WERI-Rb-1 (cell line): ENCODE results near the gene GPALPP1.
A peak's percentile ranks its signal among the peaks of the same experiment; 100 is the strongest.
"Not testable (repeated sequence)": the region's sequence is repeated elsewhere in the genome, so short reads cannot be mapped to it uniquely, and the experiment has no call there.

Source experiments
- DNase-seq: peaks from one replicate; pipeline ENCODE4 v3.0.0-alpha.2; 2020
- H3K27ac ChIP-seq: fragments of 250-450 bp; sonication (Bioruptor Pico); 2 replicates; pipeline ENCODE4 v1.5.1; 2020; ENCODE audit warnings: mild to moderate bottlenecking, moderate library complexity
- H3K27me3 ChIP-seq: fragments of 250-450 bp; sonication (Bioruptor Pico); 2 replicates; pipeline ENCODE4 v1.5.1; 2021; ENCODE audit warnings: mild to moderate bottlenecking, low read depth, moderate library complexity; ENCODE audit not compliant: insufficient read depth, severe bottlenecking
- H3K36me3 ChIP-seq: fragments of 250-450 bp; sonication (Bioruptor Pico); 2 replicates; pipeline ENCODE4 v1.5.1; 2020; ENCODE audit warnings: mild to moderate bottlenecking, moderate library complexity
- H3K4me3 ChIP-seq: 2 replicates; pipeline ENCODE4 v1.5.1; 2011; ENCODE audit warnings: low read depth, mild to moderate bottlenecking, control low read depth, low read length
- H3K9me3 ChIP-seq: fragments of 250-450 bp; sonication (Bioruptor Pico); 2 replicates; pipeline ENCODE4 v1.5.1; 2021; ENCODE audit warnings: mild to moderate bottlenecking, moderate library complexity; ENCODE audit not compliant: severe bottlenecking
- TF ChIP-seq, protein P1 (sequence below): IDR thresholded peaks from 2 replicates; pipeline ENCODE4 v1.5.1; 2011; ENCODE audit warnings: low read depth, mild to moderate bottlenecking, control low read depth, inconsistent platforms, low read length

Gene GPALPP1

DNA sequence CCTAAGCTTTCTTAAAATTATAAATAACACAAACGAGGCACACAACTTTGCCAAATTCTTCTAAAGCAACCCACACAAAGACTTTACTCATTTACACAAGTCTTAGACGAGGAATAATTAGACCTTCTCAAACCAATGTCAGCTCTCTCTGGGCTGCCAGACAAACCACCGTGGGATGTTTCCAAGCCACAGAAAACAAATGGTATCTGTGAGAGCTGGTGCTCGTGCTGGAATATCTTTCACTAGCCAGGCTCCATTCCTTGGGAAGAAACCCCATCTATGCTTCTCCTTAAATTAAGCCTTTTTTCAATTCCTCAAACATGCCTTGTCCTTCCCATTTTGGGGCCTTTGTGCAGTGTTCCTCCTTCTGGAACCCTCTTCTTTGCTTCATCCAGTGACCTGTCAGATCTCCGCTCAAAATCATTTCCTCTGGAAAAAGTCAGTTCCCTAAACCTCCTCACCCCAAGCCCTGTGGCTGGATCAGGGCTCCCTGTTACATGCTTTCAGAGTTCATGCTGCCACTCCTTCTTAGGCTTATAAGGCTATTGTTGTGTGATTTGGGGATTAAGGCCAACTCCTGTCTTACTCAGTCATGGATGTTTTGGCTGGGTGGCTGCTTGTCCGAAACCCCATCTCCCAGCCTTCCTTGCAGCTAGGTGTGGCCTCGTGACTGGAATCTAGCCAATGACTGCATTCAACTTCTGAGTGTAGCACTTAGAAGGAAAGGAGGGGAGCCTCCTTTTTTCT lies 66.7 kb downstream of the GPALPP1 start:
- TF ChIP-seq, protein P1, sequence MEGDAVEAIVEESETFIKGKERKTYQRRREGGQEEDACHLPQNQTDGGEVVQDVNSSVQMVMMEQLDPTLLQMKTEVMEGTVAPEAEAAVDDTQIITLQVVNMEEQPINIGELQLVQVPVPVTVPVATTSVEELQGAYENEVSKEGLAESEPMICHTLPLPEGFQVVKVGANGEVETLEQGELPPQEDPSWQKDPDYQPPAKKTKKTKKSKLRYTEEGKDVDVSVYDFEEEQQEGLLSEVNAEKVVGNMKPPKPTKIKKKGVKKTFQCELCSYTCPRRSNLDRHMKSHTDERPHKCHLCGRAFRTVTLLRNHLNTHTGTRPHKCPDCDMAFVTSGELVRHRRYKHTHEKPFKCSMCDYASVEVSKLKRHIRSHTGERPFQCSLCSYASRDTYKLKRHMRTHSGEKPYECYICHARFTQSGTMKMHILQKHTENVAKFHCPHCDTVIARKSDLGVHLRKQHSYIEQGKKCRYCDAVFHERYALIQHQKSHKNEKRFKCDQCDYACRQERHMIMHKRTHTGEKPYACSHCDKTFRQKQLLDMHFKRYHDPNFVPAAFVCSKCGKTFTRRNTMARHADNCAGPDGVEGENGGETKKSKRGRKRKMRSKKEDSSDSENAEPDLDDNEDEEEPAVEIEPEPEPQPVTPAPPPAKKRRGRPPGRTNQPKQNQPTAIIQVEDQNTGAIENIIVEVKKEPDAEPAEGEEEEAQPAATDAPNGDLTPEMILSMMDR, result no peak
- H3K9me3 ChIP-seq, result no peaks in the 10 kb centered on the region
- H3K27ac ChIP-seq, result no peak overlapping the region
- DNase-seq, result peak; percentile 20
- no peak overlapping the region for H3K4me3 ChIP-seq
- no peaks in the 10 kb centered on the region for H3K36me3 ChIP-seq
- H3K27me3 ChIP-seq, result no peaks in the 10 kb centered on the region

DNA sequence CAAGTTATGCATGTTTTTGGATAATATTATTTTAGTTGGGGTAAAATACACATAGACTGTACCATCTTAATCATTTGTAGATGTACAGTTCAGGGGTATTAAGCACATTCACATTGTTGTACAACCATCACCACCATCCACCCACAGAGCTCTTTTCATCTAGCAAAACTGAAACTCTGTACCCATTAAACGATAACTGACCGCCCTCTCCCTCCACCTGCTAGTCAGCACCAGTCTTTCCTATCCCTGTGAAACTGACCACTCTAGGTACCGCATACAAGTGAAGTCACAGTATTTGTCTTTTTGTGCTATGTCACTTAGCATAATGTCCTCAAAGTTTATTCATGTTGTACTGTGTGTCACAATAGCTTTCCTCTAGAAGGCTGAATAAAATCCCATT lies 70.7 kb downstream of the GPALPP1 start:
- TF ChIP-seq, protein P1, result no peak
- H3K4me3 ChIP-seq, result no peak overlapping the region

DNA sequence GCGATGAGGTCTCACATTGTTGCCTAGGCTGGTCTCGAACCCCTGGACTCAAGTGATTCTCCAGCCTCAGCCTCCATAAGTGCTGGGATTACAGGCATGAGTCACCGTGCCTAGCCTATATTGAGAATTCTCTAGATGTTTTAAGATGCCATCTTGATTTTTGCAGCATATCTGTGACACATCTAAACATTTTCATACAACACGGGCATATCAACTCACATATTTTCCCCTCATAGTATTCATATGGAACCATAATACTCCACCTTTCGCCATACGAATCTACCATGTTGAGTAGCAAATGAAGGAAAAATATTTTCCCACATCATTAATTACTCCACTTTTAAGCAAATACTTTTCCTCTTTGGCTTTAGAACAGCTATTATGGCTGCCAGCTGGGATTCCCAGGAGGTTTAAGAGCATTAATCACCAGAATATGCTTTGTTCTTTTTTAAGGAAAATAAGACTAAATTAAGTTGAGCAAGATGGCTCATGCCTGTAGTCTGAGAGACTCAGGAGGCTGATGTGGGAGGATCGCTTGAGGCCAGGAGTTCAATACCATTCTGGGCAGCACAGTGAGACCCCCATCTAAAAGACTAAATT lies 74.0 kb downstream of the GPALPP1 start:
- TF ChIP-seq, protein P1, result no peak
- no peak overlapping the region for H3K4me3 ChIP-seq
- DNase-seq, result no peak
- H3K27me3 ChIP-seq, result no peaks in the 10 kb centered on the region
- H3K27ac ChIP-seq, result no peak overlapping the region
- H3K36me3 ChIP-seq, result no peaks in the 10 kb centered on the region
- H3K9me3 ChIP-seq, result no peaks in the 10 kb centered on the region

More for the DNA sequence above, 70.7 kb downstream of the GPALPP1 start:
- H3K36me3 ChIP-seq, result no peaks in the 10 kb centered on the region
- DNase-seq, result no peak
- no peaks in the 10 kb centered on the region for H3K9me3 ChIP-seq
- H3K27me3 ChIP-seq, result no peaks in the 10 kb centered on the region
- no peak overlapping the region for H3K27ac ChIP-seq

DNA sequence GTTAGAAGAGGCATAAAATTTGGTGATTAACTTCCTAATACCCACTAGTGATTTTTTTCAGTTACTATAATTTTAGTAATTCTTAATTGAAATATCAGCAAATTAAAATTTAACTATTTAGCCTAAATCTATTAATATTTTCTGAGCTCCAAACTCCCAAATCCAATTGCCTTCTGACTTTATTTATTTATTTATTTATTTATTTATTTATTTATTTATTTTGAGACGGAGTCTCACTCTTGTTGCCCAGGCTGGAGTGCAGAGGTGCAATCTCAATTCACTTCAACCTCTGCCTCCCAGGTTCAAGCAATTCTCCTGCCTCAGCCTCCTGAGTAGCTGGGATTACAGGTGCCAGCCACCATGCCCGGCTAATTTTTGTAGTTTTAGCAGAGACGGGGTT lies 74.6 kb downstream of the GPALPP1 start:
- DNase-seq, result not testable (repeated sequence)

DNA sequence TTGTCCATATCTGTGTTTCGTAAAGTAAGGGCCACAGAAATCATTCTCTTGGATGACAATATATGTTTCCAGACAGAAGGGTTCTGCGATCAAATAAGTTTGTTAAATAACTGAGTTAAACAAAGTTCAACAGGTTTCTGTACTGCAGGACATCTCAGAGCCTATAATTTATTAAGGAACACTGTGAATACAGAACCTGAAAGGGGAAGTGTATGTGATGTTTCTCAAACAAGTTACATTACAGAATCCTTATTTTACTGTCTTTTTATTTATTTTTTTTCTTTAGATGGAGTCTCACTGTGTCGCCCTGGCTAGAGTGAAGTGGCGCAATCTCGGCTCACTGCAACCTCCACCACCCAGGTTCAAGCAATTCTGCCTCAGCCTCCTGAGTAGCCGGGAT lies 75.6 kb downstream of the GPALPP1 start:
- TF ChIP-seq, protein P1, result no peak
- no peak for DNase-seq
- H3K9me3 ChIP-seq, result no peaks in the 10 kb centered on the region
- H3K4me3 ChIP-seq, result no peak overlapping the region
- no peaks in the 10 kb centered on the region for H3K27me3 ChIP-seq
- H3K27ac ChIP-seq, result no peak overlapping the region
- H3K36me3 ChIP-seq, result no peaks in the 10 kb centered on the region

More for the DNA sequence above, 74.6 kb downstream of the GPALPP1 start:
- H3K27me3 ChIP-seq, H3K27ac ChIP-seq, H3K36me3 ChIP-seq, H3K9me3 ChIP-seq, H3K4me3 ChIP-seq: not testable (repeated sequence)

DNA sequence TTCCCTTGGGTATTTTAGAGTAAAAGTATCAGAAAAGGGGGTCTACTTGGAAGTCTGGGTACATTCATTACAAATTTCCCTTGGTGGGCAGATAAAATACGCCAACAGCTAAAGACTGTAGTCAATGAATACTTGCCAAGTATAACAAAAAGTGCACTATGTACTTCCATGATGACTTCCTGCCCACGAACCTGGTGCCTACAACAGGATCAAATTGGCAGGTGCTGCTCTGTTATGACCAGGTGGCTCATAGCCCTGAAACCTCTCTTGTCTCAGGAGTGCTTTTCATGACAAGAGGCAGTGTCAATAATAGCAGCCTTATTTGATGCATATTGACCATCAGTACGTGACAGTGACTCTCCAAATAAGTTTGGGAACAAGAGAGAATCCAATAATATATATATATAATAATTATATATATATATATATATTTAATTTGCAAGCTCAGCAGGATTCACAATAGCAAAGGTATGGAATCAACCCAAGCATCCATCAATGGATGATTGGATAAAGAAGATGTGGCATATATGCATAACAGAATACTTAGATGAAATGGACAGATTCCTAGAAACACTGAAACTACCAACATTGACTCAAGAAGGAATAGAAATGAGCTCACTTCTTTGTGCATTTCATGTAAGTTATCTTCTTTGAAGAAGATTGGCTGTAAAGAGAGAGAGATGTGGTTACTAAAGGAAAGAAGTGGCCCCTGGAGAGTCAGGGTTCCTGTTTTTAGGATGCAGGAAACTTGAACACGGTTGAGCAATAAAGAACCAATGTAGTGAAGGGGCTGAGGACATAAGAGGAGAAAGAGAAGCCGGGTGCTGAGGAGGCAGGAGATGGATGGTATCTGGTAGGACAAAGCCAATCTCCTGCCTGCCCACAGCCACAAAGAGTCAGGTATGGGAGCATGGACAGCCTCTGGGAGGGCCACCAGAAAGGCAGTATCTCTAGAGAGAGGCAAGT lies 79.0 kb downstream of the GPALPP1 start:
- Histone ChIP-seq H3K9me3 (no peaks in the 10 kb centered on the region), H3K4me3 (no peak overlapping the region), H3K27me3 (no peaks in the 10 kb centered on the region), H3K36me3 (no peaks in the 10 kb centered on the region), H3K27ac (no peak overlapping the region)
- DNase-seq, result no peak
- TF ChIP-seq, protein P1, result no peak
